Amniotic epithelial cell (primary cell): Measurements from ENCODE around the gene PSME4.

ENCODE experiments used
- DNase-seq: peaks from one replicate; pipeline ENCODE4 v3.0.0-alpha.2; 2010; ENCODE audit warnings: low read depth

PSME4 gene, protein sequence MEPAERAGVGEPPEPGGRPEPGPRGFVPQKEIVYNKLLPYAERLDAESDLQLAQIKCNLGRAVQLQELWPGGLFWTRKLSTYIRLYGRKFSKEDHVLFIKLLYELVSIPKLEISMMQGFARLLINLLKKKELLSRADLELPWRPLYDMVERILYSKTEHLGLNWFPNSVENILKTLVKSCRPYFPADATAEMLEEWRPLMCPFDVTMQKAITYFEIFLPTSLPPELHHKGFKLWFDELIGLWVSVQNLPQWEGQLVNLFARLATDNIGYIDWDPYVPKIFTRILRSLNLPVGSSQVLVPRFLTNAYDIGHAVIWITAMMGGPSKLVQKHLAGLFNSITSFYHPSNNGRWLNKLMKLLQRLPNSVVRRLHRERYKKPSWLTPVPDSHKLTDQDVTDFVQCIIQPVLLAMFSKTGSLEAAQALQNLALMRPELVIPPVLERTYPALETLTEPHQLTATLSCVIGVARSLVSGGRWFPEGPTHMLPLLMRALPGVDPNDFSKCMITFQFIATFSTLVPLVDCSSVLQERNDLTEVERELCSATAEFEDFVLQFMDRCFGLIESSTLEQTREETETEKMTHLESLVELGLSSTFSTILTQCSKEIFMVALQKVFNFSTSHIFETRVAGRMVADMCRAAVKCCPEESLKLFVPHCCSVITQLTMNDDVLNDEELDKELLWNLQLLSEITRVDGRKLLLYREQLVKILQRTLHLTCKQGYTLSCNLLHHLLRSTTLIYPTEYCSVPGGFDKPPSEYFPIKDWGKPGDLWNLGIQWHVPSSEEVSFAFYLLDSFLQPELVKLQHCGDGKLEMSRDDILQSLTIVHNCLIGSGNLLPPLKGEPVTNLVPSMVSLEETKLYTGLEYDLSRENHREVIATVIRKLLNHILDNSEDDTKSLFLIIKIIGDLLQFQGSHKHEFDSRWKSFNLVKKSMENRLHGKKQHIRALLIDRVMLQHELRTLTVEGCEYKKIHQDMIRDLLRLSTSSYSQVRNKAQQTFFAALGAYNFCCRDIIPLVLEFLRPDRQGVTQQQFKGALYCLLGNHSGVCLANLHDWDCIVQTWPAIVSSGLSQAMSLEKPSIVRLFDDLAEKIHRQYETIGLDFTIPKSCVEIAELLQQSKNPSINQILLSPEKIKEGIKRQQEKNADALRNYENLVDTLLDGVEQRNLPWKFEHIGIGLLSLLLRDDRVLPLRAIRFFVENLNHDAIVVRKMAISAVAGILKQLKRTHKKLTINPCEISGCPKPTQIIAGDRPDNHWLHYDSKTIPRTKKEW (N-terminal part only)

GRCh38 chr2:53970724-53971602 lies at the start of gene PSME4:
Gene PSME4, minus strand, starts transcription at chr2:53970993. Its CDS starts 209 bp downstream, at chr2:53970784.
- DNase-seq: peak; percentile 82

GRCh38 chr2:54015798-54016699 lies 45.3 kb upstream of the PSME4 start:
- peak; percentile 83 for DNase-seq

- DNase-seq: no peak
These were observed 43.2 kb upstream of the PSME4 start for GRCh38 chr2:54013996-54014395.

GRCh38 chr2:54012538-54013141 lies 41.8 kb upstream of the PSME4 start:
- no peak for DNase-seq

DNA sequence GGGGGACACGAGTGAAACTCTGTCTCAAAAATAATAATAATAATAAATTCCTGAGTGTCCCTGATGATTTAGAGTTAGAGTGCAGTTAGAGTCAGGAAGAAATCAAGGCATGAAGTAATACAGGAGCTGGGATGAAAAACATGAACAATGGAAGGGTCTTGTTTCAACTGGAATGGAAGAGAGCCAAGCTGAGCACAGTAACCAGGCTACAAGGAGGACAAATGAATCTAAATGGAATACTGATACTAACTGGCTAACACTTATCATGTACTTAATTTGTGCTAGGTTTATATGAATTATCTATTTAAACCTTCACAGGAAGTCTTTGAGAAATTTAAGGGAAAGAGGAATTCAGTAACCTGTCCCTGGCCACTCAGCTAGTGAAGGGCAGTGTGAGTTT lies 38.8 kb upstream of the PSME4 start:
- no peak for DNase-seq

GRCh38 chr2:54008439-54008838 lies 37.6 kb upstream of the PSME4 start:
- no peak for DNase-seq

DNA sequence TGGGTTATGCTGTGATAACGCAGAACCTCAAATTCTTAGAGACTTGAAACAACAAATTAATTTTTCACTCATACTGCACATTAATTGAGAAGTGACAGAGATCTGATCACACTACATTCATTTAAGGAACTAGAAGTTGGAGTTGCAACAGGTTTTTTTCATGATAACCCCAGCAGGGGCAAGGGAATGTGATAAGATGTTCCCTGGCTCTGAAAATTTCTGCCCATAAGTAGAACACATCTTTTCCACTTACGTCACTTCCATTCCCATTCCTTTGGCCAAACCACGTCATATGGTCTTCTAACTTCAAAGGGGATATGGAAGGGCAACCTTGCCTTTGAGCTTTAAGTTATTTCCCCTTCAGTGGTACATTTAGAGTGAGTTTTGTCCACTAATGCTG lies 29.7 kb upstream of the PSME4 start:
- peak; percentile 76 for DNase-seq

DNA sequence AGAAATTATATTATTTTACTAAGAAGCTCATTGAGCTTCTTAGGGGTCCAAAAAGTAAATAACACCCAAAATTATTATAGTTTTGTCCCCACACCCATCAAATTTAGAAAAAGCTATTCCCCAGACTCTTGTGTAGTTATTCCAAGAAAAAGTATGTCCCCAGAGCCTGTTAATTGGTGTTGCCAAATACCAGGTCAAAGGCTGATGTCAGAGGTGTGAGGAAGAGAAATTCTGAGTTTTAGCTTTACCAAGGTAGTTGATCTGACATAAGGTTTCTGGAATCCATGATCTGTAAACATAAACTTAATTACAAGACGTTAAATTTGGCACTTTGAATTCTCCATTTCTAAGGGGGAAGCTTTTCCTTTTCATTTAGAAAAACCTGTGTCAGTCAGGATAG lies 29.3 kb upstream of the PSME4 start:
- no peak for DNase-seq

DNA sequence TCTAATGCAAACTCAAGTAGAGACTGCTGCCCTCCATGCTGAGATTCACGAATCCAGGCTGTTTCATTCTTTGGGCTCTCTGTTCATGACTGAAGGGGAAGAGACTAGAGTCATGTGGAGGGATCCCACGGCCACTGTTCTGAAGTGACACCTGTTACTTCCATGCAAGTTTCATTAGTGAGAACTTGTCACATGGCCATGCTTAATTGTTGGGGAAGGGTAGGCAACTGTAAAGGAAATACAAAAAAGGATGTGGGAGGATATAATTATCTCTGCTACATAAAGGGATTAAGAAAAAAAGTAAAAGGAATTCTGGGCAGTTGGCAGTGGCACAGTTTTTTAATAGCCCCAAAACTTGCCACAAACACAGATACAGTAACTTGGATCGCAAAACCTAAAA lies 28.0 kb upstream of the PSME4 start:
- DNase-seq: no peak

DNA sequence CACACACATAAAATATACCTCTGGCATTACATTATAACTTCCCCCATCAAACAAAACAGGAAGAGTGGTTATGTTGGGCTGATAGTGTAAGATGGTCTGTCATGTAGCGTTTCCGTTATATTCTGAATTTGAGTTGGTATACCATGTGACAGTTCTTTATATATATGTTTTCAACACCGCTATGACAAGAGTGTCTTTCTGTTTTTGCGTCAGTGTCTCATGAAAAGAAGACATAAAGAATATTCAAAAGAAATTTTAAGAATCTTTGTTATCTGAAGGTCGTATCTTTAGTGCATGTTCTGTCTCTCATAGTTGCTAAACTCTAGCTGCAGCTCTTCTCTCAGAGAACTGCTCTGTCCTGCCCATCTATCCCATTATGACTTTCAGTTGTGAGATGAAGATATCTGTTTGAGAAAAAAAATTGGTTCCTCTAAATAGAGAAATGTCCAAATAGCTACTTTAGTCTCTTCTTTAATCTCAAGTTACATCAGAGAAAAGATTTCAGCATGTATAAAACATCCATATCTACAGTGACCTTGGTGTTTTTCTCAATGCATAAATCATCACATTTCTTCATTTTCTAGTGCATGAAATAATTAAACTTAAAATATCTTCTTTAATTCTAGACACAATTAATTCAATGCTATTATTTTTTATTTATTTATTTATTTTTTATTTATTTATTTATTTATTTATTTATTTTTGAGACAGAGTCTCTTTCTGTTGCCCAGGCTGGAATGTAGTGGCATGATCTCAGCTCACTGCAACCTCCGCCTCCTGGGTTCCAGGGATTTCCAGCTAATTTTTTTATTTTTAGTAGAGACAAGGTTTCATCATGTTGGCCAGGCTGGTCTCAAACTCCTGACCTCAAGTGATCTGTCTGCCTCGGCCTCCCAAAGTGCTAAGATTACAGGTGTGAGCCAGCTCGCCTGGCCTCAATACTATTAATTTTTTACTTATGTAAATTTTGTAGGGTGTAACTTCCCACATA lies 24.3 kb upstream of the PSME4 start:
- DNase-seq: no peak

- DNase-seq: no peak
These were observed 21.2 kb upstream of the PSME4 start for GRCh38 chr2:53991948-53992347.

- no peak for DNase-seq
These were observed 18.5 kb upstream of the PSME4 start for GRCh38 chr2:53989210-53989862.

DNA sequence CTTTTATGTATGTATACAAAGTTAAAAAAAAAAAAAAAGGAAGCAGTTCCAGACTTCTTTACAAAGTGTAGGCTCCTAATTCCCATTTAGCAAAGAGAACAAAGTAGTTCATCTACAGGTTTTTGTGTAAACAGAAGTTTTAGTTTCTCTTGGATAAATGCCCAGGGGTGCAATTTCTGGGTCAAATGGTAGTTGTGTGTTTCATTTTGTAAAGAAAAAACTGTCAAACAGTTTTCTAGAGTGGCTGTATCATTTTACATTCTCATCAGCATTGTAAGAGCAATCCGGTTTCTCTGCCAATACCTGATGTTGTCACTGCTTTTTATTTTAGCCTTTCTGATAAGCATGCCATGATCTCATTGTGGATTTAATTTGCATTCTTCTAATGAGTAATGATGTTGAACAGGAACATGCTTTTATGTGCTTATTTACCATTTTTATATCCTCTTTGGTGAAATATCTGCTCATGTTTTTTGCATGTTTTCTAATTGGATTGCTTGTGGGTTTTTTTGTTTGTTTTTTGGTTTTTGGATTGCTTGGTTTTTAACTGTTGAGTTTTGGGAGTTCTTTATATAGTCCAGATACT lies 16.6 kb upstream of the PSME4 start:
- DNase-seq: peak; percentile 73

DNA sequence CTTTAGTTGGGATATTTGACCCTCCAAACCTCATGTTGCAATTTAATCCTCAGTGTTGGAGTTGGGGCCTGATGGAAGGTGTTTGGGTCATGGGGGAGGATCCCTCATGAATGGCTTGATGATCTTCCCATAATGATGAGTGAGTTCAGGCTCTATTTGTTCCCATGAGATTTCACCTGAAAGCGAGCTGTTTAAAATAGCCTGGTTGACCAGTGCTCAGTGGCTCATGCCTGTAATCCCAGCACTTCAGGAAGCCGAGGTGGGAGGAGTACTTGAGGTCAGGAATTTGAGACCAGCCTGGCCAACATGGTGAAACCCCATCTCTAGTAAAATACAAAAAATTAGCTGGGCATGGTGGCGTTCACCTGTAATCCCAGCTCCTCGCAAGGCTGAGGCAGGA lies 14.9 kb upstream of the PSME4 start:
- no peak for DNase-seq

DNA sequence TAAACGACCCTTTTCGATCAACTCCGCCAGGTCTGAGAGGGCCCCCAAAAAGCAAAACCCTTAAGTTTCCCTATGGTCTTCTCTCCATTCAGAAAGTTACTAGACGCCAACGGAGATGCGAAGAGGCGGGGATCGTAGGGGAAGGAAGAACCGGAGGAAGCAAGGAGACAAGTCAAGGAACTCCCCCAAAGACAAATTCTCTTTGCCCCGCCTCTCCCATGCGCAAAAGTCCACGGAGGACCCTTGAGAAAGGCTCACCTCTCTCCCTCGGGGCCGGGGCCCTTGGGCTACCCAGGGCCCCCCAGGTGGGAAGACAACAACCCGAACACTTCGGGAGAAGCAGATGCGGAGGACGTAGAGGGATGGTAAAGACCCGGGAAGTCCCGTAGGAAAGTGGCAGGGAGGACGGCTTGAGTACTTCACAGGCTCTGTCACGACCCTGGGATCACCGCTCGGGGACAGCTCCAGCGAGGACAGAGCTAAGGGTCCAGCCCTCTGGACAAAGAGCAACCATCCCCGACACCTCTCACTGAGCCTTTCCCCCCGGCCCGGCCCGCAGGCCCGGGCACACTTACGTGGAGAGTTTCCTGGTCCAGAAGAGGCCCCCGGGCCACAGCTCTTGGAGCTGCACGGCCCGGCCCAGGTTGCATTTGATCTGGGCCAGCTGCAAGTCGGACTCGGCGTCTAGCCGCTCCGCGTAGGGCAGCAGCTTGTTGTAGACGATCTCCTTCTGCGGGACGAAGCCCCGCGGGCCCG lies 647 bp downstream of the PSME4 start:
- DNase-seq: peak; percentile 33

DNA sequence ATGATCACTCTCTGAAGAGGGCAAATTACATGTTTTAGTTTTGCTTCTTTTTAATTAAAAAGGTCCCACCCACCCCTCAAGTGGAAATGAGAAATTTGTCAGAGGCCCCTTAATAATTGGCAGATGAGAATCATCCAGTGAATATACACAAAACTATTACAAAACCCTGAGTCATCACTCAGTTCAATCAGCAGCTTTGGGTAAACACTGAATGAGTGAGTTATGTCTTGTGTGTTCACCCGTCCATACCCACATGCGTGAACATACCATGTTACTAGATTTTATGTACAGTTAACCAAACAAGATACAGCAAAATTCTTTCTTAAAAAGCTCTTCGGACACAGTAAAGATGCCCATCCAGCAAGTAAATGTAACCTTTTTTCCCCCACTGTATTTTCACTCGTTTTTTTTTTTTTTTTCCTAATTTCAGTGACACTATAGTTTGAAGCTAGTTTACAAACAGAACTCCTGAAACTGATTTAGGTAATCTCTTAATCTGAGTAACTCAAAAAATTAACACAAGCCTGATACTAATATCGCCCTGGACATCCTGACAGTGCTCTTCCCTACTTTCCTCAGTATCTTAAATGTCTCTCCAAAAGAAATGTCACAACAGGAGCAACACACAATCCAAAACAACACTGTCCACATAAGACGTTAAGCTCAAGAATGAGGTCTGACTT lies 1.4 kb downstream of the PSME4 start:
- DNase-seq: peak; percentile 73
